HL-60 (cell line): ENCODE results near the gene PSTPIP1.

ENCODE experiments used
- CTCF ChIP-seq: IDR thresholded peaks from one replicate; pipeline ENCODE4 v1.5.1; 2011; ENCODE audit warnings: low read length, control low read depth, inconsistent platforms; ENCODE audit not compliant: insufficient read depth
- POLR2AphosphoS5 ChIP-seq: IDR thresholded peaks from 2 replicates; pipeline ENCODE4 v1.6.1; 2012; ENCODE audit warnings: low read depth
- REST ChIP-seq: IDR thresholded peaks from 2 replicates; pipeline ENCODE4 v1.6.1; 2012; ENCODE audit warnings: low read depth; ENCODE audit not compliant: insufficient replicate concordance

- TF ChIP-seq REST: no peak
- peak; percentile 70 for TF ChIP-seq CTCF
- no peak for TF ChIP-seq POLR2AphosphoS5
These were observed 21.6 kb upstream of the PSTPIP1 start for GRCh38 chr15:76973362-76973743.
